GM19043 (cell line): ENCODE measurements around the gene ITIH5.
"Not testable (repeated sequence)": the region's sequence is repeated elsewhere in the genome, so short reads cannot be mapped to it uniquely, and the experiment has no call there.

Experiments
- ATAC-seq: cut with Tn5 transposase; IDR thresholded peaks from one replicate; pipeline ENCODE4 v1.9.1; 2021; ENCODE audit warnings: low read depth; ENCODE audit not compliant: unreplicated experiment

ITIH5 gene

DNA sequence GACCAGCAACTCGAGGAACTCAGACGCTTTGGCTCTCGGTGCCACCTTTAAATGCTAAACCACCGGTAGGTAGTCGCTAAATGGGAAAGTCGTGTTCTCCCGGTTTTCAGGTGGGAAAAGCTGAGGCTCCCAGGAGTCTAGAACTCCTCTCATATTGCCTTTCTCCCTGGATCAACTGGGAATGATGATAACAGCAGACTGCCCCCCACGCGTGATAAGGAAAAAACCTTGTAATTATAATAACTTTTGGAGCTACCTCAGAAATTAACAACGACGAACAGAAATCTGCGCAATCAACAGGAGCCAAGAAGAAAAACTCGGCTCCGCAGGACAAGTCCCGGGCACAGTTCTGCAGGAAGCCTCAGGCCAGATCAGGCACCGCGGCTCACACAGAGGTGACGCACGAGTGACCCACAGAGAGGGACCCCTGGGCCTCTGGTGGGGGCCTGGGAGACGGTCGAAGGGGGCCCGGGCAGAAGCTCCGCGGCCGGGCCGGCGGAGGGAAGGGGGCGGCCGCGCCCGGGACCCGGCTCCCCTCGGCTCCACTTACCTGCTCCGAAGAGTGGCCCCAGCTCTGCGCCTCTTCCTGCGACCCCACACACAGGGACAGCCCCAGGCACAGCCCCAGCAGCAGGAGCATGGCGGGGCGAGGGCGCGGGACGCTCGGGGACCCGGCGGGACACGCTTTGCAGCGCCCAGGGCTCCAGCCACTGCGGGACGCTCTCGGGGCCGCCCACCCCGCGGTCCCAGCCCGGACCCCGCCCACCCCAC is at the start of gene ITIH5:
Gene ITIH5 (minus strand): TSS at position 714 of the 771 bp plus-strand sequence. CDS start 74 bp downstream, at position 640.
- no peak for ATAC-seq

DNA sequence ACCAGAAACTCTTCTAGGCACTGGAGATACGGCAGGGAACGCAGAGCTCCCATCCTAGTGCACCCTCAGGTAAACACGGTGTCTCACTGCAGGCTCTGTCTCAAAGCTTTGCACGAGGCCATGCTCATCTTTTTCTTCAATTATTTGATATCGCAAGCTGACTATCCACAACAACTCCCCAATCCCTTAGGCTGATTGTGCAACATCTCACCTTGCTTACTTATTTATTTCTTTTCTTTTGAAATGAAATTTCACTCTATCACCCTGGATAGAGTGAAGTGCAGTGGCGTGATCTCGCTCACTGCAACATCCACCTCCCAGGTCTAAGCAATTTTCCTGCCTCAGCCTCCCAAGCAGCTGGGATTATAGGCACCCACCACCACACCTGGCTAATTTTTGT is 48.7 kb upstream of the ITIH5 start:
- ATAC-seq: no peak

DNA sequence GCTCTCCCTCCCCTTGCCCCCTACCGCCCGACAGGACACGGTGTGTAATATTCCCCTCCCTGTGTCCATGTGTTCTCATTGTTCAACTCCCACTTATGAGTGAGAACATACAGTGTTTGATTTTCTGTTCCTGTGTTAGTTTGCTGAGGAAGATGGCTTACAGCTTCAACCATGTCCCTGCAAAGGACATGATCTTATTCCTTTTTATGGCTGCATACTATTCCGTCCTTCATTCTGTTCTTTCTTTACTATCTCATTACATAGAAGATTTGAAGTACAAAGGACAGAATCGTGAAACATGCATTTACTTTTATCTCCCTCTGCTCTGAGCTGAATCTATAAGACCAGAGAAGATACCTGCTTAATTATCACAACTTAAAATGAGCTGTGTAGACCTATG is 44.3 kb upstream of the ITIH5 start:
- not testable (repeated sequence) for ATAC-seq

DNA sequence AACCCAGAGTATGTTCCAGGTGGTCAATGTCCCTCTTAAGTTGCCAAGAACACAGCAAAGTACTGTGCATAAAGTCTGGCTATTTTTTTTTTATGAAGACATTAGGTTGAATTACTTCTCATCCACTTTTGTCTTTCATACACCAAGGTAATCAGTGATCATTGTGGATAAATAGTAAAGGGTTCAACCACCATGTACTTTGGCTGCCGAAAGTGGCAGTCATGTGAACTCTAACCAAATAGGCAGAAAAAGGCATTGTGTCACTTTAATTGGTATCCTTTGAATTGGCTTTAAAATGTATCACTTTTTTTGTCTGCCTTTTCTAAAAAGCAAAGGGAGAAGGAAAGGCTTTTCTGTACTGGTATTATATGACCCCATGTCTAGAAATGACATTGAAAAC is 43.7 kb upstream of the ITIH5 start:
- ATAC-seq: no peak

DNA sequence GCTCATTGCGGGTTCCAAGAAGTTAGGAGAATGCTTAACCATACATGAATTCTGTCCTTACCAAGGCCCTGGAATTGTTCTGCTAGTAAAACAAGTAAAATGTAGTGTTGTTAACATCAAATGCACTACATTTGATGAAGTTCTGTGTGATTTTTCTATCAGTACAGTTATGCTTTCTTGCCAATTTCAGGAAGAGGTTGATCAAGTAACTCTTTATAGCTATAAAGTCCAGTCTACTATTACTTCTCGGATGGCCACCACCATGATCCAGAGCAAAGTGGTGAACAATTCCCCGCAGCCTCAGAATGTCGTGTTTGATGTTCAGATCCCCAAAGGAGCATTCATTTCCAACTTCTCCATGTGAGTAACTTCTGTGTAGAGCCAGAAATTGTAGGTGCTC is 42.1 kb upstream of the ITIH5 start:
- no peak for ATAC-seq

DNA sequence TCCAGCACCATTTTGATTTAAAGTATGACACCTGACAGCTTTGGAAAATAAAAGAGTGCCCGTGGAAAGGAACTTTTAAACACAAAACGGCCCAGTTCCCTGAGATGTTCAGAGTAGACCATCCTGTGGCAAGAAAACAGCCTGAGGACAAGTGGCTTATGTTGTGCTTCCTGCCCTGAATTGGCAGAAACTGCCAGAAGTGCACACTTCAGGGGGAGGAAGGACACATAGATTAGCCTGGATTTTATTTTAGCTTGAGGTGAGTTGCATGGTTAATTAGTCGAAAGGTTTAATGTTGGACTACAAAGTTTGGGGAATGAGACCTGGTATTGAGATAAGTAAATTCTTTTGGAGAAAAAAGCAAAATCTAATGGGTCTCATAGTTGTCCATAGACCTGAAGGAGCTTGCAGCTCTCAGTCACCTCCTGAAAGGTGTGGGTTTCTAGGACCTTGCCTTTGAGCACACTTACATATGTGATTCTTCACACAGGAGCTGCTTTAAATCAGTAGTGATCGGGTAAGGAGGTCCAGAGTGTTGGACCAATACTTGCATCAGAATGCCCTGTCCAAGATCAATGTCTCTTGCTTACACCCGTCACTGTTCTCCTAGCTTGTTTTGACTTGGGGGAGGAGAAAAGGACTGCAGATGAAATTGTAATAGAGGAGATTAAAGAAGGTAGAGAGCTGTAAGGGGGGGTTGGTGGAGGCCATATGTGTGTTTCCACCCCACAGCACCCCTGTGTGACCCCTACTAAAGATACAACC is 41.3 kb upstream of the ITIH5 start:
- ATAC-seq: no peak

DNA sequence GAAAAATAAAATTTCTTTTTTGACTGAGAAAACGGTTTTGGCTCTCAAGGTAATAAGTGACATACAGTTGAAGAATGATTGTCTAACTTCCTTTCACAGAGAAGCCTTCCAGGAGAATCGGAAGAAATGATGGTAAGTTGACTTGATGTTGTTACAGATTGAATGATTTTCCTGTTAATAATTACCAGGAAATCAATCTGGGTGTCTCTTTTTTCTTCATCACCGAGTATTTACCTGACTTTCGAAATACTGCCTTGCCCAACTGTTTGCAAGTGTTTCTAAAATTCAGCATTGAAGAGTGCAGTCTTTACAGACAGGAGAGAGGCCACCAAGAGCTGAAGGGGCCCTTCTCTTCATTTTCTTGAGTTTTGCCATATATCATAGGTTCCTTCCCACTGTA is 40.3 kb upstream of the ITIH5 start:
- ATAC-seq: no peak

DNA sequence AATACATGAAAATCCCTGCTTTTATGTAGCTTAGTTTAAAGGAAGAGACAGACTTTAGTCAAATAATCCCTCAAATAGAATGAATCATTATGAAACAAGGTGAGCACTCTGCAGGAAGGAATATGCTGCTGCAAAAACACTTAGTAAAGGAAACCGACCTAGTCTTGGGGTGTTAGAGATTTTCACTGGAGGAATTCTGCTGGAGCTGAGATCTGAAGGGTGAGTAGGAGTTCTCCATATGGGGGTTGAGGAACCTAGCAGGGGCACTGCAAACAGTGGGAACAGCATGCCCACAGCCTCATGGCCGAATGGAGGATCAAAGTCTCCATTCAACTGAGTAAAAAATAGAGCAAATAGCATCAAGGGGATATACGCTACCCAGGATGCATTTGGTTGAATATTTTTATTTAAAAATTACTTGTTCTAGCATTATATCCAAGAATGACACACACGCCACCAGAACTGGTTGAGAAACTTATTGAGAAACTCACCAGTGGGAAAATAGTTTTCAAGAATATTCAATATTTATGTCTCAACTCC is 39.8 kb upstream of the ITIH5 start:
- no peak for ATAC-seq

DNA sequence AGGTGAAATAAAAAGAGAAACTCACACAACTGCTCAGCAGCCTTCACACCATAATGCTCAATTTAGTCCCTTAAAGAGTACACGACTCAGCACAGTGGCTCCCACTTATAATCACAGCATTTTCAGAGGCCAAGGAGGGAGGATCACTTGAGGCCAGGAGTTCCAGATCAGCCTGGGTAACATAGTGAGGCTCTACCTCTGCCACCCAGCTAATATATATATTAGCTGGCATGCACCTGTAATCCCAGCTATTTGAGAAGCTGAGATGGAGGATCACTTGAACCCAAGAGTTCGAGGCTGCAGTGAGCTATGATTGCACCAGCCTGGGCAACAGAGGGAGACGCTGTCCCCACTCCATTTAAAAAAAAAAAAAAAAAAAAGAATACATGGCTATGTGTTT is 38.6 kb upstream of the ITIH5 start:
- ATAC-seq: no peak

DNA sequence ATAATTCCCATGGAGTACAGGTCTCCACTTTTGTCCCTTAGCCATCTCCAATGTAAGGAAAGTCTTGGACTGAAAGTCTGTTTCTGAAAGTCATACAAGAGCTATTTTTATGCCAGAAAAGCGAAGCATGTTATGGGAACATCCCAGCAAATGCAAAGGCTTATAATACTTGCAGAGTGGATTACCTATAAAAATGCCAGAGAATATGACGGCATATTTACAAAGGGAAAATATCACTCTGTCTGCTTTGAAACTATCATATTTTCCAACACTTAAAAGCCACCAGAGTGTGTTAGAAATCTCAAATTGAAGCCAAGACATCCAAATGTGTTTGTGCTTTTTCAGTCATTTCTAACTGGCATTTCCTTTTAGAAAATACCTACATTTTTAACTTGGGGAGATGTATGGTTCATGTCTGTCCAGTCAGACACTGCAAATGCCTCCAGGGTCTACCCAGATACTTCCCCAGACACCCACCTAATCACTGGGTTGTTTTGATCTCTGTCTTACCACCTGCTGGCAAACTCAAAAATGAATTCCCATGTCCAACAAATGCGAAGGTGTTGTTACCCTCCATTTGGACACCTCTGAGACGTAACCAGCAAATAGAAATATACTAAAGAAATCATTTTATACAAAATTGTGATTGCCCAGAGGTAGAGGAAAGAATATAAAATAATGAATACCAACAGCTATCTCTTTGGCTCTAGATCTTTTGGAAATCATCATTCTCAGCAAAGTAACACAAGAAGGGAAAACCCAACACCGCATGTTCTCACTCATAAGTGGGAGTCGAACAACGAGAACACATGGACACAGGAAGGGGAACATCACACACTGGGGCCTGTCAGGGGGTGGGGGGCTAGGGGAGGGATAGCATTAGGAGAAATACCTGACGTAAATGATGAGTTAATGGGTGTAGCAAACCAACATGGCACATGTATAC is 37.6 kb upstream of the ITIH5 start:
- no peak for ATAC-seq

DNA sequence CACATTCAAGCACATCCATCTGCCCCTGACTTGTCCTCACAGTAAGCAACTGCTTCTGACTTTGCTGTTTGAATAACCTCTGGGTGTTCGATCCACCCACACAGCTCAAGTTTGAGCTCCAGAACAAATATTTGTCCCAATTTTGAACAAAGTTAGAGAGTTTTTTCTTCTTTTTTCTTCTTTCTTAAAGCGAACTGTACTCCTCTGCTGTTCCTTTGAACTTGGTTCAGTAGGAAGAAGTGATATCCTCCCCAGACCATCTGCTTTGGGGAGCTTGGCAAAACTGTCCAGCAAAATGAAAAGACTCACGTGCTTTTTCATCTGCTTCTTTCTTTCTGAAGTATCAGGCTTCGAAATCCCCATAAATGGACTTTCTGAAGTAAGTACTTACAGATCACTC is 36.4 kb upstream of the ITIH5 start, which contains the start of gene ITIH2:
Gene ITIH2 (plus strand): TSS at position 177 of the 400 bp plus-strand sequence. CDS start 119 bp downstream, at position 296.
- no peak for ATAC-seq

DNA sequence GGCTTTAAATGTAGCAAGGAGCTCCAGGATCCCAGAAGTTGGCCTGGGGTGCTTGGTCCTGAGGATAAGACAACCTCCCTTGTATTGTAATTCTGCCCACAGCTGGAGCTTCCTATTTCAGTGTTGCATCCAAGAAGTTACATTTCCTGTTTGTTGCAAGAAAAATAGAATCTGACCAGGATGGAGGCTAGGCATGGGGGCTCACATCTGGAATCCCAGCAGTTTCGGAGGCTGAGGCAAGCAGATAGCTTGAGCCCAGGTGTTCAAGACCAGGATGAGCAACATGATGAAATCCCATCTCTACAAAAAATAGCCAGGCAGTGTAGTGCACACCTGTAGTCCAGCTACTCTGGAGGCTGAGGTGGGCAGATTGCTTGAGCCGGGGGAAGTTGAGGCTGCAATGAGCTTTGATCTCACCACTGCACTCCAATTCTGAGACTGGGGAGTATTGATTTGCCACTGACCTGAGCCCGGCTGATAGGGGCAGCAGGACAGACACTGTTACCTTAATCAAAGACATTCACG is 35.6 kb upstream of the ITIH5 start:
- ATAC-seq: no peak

DNA sequence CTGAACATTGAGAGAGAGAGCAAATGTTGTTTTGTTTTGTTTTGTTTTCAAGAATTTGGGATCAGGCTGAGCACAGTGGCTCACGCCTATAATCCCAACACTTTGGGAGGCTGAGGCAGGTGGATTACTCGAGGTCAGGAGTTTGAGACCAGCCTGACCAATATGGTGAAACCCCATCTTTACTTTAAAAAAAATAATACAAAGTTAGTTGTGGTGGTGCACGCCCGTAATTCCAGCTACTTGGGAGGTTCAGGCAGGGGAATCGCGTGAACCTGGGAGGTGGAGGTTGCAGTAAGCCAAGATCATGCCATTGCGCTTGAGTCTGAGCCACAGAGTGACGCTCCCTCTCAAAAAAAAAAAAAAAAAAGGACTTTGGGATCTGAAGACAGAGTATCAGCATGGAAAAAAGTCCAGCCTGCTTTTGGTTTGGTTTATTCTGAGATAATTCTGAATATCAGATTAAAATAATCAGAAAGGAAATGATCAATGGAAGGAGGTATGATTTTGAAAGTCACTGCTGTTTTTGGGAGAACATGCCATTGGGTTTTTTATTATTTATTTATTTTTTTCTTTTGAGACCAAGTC is 34.5 kb upstream of the ITIH5 start:
- ATAC-seq: no peak

DNA sequence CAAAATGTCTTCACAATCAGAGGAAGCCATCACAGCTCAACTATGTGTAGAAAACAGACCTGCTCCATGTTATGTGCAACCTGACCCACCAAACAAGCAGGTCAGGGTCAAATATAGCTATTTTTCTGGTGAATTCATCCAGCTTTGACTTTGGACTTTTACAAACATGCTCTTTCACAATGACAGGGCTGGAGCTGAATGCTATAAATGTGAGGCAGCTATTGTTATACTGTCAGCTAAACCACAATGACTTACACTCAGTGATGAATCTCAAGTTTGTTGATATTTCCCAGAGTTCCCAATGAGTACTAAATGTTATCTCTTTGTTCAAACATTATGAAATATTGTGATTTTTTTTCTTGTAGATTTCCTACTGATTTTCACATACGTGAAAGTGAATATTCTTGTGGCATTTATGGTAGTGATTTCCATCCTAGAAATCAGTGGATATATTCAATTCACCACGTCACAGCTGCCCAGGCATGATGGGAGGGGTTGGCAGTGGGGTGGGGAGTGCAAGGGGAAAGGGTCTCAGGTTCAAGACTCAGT is 33.9 kb upstream of the ITIH5 start:
- ATAC-seq: no peak

DNA sequence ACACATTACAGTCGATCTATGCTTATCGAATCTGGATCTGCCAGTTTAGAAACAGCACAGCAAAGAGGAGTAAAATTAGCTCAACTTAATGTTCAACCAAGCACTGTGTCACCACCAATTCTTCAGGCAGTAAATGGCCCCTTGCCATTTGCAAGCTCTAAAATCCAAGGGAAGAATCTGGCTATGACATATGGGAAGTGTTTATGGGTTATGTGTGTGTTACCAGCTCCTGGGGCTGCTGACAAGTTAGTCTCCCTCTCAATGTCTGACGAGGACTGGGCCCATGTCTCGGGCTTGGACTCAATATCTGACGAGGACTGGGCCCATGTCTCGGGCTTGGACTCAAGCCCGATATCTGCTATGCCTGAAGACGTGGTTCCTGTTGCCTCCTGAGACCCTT is 30.7 kb upstream of the ITIH5 start:
- no peak for ATAC-seq

DNA sequence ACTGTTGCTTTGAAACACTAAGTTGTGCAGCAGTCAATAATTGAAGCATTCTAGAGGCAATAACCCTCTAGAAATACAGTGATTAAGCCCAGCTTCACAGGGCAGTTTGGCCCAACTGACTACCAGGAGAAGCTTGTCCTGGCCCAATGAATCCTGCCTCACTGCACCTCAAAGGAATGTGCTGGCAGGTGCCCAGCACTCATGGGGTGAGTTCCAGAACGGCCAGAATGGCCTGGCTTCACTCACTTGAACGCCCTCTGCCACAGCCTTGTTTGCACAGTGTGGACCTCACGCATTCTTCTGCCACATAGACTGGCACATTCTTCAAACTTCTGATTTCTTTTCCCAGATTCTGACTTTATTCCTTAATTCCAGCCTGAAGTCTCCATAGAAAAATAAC is 29.8 kb upstream of the ITIH5 start:
- ATAC-seq: no peak

DNA sequence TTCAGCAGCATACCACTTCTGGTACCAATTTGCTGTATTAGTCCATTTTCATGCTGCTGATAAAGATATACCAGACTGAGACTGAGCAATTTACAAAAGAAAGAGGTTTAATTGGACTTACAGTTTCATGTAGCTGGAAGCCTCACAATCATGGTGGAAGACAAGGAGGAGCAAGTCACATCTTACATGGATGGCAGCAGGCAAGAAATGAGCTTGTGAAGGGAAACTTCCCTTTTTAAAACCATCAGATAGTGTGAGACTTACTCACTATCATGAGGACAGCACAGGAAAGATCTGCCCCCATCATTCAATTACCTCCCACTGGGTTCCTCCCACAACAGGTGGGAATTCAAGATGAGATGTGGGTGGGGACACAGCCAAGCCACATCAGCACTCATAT is 26.4 kb upstream of the ITIH5 start:
- ATAC-seq: not testable (repeated sequence)

DNA sequence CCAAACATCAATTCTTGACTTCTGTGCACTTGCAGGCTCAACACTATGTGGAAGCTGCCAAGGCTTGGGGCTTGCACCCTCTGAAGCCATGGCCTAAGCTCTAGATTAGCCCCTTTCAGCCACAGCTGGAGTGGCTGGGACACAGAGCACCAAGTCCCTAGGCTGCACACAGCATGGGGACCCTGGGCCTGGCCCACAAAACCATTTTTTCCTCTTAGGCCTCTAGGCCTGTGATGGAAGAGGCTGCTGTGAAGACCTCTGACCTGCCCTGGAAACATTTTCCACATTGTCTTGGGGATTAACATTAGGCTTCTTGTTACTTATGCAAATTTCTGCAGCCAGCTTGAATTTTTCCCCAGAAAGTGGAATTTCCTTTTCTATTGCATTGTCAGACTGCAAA is 25.6 kb upstream of the ITIH5 start:
- not testable (repeated sequence) for ATAC-seq

DNA sequence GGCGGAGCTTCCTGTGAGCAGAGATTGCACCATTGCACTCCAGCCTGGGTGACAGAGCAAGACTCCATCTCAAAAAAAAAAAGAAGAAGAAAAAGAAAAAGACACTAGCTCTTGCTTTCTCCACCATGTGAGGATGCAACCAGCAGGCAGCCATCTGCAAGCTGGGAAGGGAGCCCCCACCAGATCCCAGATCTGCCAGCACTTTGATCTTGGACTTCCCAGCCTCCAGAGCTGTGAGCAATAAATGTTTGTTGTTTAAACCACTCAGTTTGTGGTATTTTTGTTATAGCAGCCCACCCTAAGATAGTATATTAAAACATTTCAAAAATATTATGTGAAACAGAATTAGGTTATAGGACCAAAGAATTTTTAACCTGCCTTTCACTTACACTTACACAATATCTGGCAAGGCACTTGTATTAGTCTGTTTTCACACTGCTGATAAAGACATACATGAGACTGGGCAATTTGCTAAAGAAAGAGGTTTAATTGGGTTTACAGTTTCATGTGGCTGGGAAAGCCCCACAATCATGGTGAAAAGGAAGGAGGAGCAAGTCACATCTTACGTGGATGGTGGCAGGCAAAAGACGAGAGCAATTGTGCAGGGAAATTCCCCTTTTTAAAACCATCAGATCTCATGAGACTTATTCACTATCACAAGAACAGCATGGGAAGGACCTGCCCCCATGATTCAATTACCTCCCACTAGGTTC is 24.3 kb upstream of the ITIH5 start:
- not testable (repeated sequence) for ATAC-seq
